Fibroblast of lung (primary cell): ENCODE results near the gene ARFGEF2. TPM values are rescaled to one million over a fixed set of nuclear protein-coding genes. Genes with fewer than 3 reads are reported as not detected.

Experiments
- DNase-seq, 2 donors: peaks; one replicate each; pipeline versions ENCODE4 v3.0.0 to v3.0.0-alpha.2; 2010; ENCODE audit warnings: low read depth in 2 of 2
- H2AFZ ChIP-seq: 2 replicates; pipeline ENCODE4 v1.5.1; 2012; ENCODE audit warnings: low read length, control low read depth, inconsistent platforms
- H3K27ac ChIP-seq: 2 replicates; pipeline ENCODE4 v1.5.1; 2011; ENCODE audit warnings: low read length, control low read depth; ENCODE audit not compliant: insufficient read depth
- H3K27me3 ChIP-seq: 2 replicates; pipeline ENCODE4 v1.5.1; 2011; ENCODE audit warnings: mild to moderate bottlenecking, low read length; ENCODE audit not compliant: control insufficient read depth, insufficient read depth
- H3K36me3 ChIP-seq: 2 replicates; pipeline ENCODE4 v1.5.1; 2011; ENCODE audit warnings: low read length; ENCODE audit not compliant: control insufficient read depth, insufficient read depth
- H3K4me1 ChIP-seq: 2 replicates; pipeline ENCODE4 v1.5.1; 2011; ENCODE audit warnings: low read length; ENCODE audit not compliant: control insufficient read depth, insufficient read depth; ENCODE audit errors: extremely low read depth
- H3K4me2 ChIP-seq: 2 replicates; pipeline ENCODE4 v1.5.1; 2011; ENCODE audit warnings: low read length, control low read depth; ENCODE audit not compliant: insufficient read depth; ENCODE audit errors: extremely low read depth
- H3K4me3 ChIP-seq, 4 experiments: fragments of 200-600 bp in 1 of 4; sonication (generic) in 1 of 4; replicated peaks in 1 of 4; 2 replicates each; pipeline ENCODE4 v1.5.1; 2011 to 2016; ENCODE audit warnings: low read length in 4 of 4, low read depth in 3 of 4, mild to moderate bottlenecking in 3 of 4, control low read depth in 2 of 4, inconsistent platforms in 1 of 4, mixed read lengths in 1 of 4; ENCODE audit not compliant: insufficient read depth in 1 of 4; ENCODE audit errors: control extremely low read depth in 1 of 4
- H3K79me2 ChIP-seq: 2 replicates; pipeline ENCODE4 v1.5.1; 2012; ENCODE audit warnings: mild to moderate bottlenecking, low read length, inconsistent platforms; ENCODE audit not compliant: control insufficient read depth, insufficient read depth
- H3K9ac ChIP-seq: 2 replicates; pipeline ENCODE4 v1.5.1; 2011; ENCODE audit warnings: mild to moderate bottlenecking, low read length, control low read depth; ENCODE audit not compliant: insufficient read depth
- H3K9me3 ChIP-seq: 2 replicates; pipeline ENCODE4 v1.5.1; 2012; ENCODE audit warnings: low read depth, low read length; ENCODE audit not compliant: control insufficient read depth, insufficient read depth
- H4K20me1 ChIP-seq: 2 replicates; pipeline ENCODE4 v1.5.1; 2011; ENCODE audit warnings: low read length; ENCODE audit not compliant: control insufficient read depth, insufficient read depth; ENCODE audit errors: extremely low read depth
- EZH2 ChIP-seq: IDR thresholded peaks from 2 replicates; pipeline ENCODE4 v1.5.1; 2012; ENCODE audit warnings: low read length, control low read depth, mild to moderate bottlenecking; ENCODE audit errors: missing control alignments
- polyA plus RNA-seq, 2 donors: library from polyadenylated mRNA; depleted of rRNA in 1 of 2; stranded (reverse) in 1 of 2; unstranded in 1 of 2; fragments of >200 nt; gene quantifications; 2 replicates each; pipeline ENCODE4 v1.2.1, GENCODE V29; 2011 to 2012; ENCODE audit warnings: missing spikeins in 1 of 2
- total RNA-seq: library from RNA; depleted of rRNA; stranded (reverse); fragments of >200 nt; gene quantifications from 2 replicates; pipeline ENCODE4 v1.2.1, GENCODE V29; 2014
- TF ChIP-seq, protein P1 (sequence below), 2 donors: IDR thresholded peaks in 1 of 2; conservative IDR thresholded peaks in 1 of 2; 1 replicate in 1 of 2; 2 replicates in 1 of 2; pipeline ENCODE4 v1.5.1; 2011 to 2012; ENCODE audit warnings: low read length in 2 of 2, control low read depth in 1 of 2, inconsistent platforms in 1 of 2, low read depth in 1 of 2, mild to moderate bottlenecking in 1 of 2

Gene ARFGEF2
- total and polyA plus RNA-seq, 2 donors (not counting 1 experiment from before 2014, with no cell fraction given) = 17.3 to 42.8 TPM

DNA sequence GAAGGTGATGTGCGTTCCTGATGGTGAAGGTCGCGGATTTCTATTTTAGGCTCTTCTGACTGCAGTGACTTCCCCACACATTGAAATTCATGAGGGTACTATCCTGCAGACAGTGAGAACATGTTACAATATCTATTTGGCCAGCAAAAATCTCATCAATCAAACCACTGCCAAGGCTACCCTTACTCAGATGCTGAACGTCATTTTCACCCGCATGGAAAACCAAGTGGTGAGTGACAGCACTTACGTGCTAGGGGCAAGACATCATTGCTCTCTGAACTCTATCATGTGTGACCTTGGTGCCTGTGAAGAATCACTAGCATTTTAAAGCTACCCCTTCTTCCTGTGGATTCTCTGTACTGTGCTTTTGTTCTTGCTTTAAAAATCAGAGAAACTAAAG, 31.1 kb downstream of the ARFGEF2 start:
- H3K9ac ChIP-seq = no peak overlapping the region
- peaks cover 16% of the 10 kb centered on the region for H3K36me3 ChIP-seq
- TF ChIP-seq, protein P1, sequence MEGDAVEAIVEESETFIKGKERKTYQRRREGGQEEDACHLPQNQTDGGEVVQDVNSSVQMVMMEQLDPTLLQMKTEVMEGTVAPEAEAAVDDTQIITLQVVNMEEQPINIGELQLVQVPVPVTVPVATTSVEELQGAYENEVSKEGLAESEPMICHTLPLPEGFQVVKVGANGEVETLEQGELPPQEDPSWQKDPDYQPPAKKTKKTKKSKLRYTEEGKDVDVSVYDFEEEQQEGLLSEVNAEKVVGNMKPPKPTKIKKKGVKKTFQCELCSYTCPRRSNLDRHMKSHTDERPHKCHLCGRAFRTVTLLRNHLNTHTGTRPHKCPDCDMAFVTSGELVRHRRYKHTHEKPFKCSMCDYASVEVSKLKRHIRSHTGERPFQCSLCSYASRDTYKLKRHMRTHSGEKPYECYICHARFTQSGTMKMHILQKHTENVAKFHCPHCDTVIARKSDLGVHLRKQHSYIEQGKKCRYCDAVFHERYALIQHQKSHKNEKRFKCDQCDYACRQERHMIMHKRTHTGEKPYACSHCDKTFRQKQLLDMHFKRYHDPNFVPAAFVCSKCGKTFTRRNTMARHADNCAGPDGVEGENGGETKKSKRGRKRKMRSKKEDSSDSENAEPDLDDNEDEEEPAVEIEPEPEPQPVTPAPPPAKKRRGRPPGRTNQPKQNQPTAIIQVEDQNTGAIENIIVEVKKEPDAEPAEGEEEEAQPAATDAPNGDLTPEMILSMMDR (conservative IDR thresholded peaks at IDR 0.05 in 1 of 2, IDR thresholded peaks at IDR 0.05 in 1 of 2; ENCODE audit: low read depth in 1 of 2, low read length in 2 of 2) = no peak
- TF ChIP-seq EZH2 = no peak

DNA sequence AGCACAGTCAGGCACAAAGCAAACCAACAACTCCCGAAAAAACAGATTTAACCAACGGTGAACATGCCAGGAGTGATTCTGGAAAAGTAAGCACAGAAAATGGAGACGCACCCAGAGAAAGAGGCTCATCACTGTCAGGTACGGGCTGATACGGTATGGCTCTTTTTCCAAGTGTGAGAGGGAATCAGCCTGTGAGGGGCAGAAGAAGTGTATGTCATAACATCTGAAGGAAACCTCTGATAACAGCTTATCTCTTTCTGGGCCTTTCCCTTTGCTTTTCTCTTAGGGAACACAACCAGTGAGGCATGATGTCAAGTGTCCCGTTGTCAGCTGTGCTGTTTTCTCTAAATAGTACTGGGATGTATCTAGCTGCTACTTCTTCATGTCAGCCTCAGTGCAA, 32.1 kb downstream of the ARFGEF2 start:
- Histone ChIP-seq H2AFZ (no peak overlapping the region), H3K79me2 (no peaks in the 10 kb centered on the region), H3K9ac (no peak overlapping the region), H3K27me3 (no peaks in the 10 kb centered on the region), H3K4me2 (no peak overlapping the region), H3K36me3 (peaks cover 17% of the 10 kb centered on the region), H3K27ac (no peak overlapping the region), H4K20me1 (no peaks in the 10 kb centered on the region), H3K9me3 (no peaks in the 10 kb centered on the region), H3K4me3 (no peak overlapping the region), H3K4me1 (no peaks in the 10 kb centered on the region)
- TF ChIP-seq, protein P1 (conservative IDR thresholded peaks at IDR 0.05 in 1 of 2, IDR thresholded peaks at IDR 0.05 in 1 of 2; ENCODE audit: low read depth in 1 of 2, low read length in 2 of 2) = no peak
- TF ChIP-seq EZH2 = no peak
- DNase-seq = no peak

More for the DNA sequence above, 31.1 kb downstream of the ARFGEF2 start:
- no peaks in the 10 kb centered on the region for H3K4me1 ChIP-seq
- no peaks in the 10 kb centered on the region for H4K20me1 ChIP-seq
- H3K4me3 ChIP-seq = no peak overlapping the region
- H3K27ac ChIP-seq = no peak overlapping the region
- H3K9me3 ChIP-seq = no peaks in the 10 kb centered on the region
- H3K79me2 ChIP-seq = no peaks in the 10 kb centered on the region
- no peak overlapping the region for H3K4me2 ChIP-seq
- no peak overlapping the region for H2AFZ ChIP-seq
- H3K27me3 ChIP-seq = no peaks in the 10 kb centered on the region
- DNase-seq = no peak

DNA sequence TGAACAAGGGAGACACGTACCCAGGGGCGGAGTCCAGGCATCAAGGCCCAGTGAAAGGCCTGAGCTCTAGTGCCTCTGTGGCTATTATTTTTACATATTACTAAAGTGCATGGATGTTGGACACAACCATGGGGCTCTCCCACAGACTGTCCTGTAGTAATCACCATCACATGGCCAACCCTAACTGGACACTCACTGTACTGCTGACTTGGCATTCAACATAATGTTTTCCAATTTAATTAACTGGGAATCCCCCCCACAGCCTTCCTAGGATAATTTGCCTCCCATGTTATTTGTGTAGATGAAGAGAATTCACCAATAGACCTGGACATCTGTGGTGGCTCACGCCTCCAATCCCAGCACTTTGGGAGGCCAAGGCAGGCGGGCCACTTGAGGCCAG, 34.5 kb downstream of the ARFGEF2 start:
- H3K36me3 ChIP-seq = peaks cover 15% of the 10 kb centered on the region
- H3K79me2 ChIP-seq = no peaks in the 10 kb centered on the region
- no peaks in the 10 kb centered on the region for H3K9me3 ChIP-seq
- H3K27ac ChIP-seq = no peak overlapping the region
- H4K20me1 ChIP-seq = no peaks in the 10 kb centered on the region
- TF ChIP-seq EZH2 = no peak
- TF ChIP-seq, protein P1 (conservative IDR thresholded peaks at IDR 0.05 in 1 of 2, IDR thresholded peaks at IDR 0.05 in 1 of 2; ENCODE audit: low read depth in 1 of 2, low read length in 2 of 2) = no peak
- H3K27me3 ChIP-seq = no peaks in the 10 kb centered on the region
- no peak overlapping the region for H3K4me2 ChIP-seq
- no peak overlapping the region for H3K4me3 ChIP-seq
- H3K4me1 ChIP-seq = no peaks in the 10 kb centered on the region
- no peak overlapping the region for H2AFZ ChIP-seq
- H3K9ac ChIP-seq = no peak overlapping the region
- no peak for DNase-seq
